ENCODE results near the gene TMA7B.

TMA7B gene

GRCh38 chr22:39959640-39960447 lies at the start of gene TMA7B:
TMA7B (plus strand) TSS chr22:39960397; CDS start chr22:39964375, 3,978 bp downstream.
- no peak for DNase-seq

DNA sequence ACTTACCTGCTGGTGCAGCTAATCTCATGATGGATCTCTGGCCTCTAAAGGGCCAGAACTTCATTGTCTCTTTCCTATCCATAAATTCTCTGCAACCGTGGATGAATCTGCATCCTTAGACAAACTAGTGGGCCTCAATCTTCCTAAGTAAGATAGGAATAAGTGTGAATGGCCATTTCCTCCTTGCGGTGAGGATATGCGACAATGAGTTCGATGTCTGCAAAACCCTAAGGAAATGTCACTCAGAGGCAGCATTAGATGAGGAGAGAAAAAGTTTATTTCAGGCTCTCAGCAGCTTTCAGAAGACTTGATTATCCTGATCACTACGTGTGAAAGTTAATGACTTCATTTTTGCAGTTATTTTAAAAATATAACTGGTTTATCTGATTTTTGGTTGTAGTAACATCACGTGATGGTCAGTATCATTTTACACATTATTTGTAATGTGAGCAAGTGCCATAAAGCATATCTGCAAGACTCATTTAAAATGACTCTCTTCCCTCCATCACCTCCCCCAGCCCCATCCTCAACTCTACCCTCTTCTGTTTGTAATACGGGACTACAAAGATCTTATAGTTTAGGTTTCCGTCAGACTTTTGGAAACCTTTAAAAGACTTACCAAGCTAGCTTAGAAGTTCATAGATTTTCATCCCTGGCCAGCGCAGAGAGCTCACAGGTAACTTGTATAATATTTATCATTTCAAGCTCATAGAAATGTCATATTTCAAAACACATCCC lies 49.2 kb upstream of the TMA7B start:
- DNase-seq, result no peak

DNA sequence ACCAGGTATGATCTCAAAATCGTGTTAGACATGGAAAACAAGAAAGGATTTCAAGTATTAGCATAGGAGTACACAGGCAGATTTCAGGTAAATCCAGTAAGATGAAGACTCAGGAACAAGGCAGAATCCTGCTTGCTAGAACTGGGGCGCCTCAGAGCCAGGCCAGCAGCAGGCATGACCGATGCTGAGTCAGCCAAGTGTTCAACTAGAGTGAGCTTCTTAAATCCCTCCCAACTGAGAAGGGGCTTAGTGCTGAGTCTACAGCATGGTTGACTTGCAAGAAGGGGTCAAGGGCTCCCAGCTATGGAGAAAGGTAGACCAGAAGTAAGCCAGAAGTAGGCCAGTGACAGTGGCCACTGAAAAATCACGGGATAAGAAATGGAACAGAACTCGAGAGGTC lies 46.9 kb upstream of the TMA7B start:
- no peak for DNase-seq

DNA sequence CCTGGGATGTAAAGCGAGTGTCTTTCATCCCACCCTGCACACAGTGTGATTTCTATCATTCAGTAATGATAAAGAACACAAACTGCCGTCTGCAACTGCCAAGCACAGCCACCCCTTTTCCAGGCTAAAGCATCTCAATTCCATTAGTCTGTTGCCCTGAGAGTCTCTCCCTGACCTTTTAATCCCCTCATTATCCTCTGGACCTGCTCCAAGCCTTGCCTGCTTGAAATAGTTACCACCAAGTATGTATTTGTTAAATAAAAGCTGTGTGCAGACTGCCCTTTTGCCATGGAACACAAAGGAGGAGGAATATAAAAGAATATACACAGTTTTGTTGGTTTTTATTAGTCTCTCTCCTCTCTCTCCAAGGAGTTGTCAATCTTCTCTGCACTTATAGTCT lies 46.3 kb upstream of the TMA7B start:
- no peak for DNase-seq

- DNase-seq, result no peak
Measured at GRCh38 chr22:39914584-39914983, 45.6 kb upstream of the TMA7B start.

DNA sequence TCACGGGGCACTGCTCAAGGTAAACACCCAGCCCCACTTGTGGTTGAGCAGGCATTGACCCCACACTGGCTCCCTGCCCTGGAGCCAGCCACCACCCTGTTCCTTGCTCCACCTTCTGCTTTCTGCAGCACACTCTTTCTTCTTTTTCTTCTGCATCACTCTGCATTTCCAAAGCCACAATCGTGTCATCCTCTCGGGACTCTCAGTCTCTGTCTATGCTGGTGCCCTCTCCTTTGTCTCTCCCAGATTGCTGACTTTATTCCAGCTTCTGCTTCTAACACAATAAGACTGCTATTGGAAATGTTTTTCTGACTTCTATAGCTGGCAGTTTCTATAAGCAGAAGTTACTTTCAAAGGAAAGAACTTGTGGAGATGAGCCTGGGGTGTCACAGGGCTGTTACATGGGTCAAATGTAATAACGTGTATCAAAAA lies 44.9 kb upstream of the TMA7B start:
- no peak for DNase-seq

- no peak for DNase-seq
Measured at GRCh38 chr22:39916496-39916895, 43.7 kb upstream of the TMA7B start.

DNA sequence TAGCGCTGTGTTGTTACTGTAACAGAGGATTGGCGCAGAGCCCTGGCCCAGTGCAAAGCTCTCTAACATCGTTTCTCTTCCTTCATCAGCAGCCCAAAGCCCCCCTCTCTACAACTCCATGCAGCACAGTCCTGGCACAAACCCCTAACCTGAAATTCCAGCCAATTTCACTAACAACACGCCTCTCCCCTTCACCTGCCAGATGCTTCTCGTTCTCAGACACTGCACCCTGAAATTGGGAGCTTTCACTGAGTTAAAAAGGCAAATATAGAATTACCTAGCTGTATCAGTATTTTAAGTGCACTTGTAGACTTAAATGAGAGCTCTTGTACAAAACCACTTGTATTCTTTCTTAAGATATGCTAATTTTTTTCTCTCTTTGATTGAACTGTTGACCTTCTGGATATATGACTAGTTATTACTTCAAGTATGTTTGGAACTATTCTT lies 43.0 kb upstream of the TMA7B start:
- no peak for DNase-seq

- no peak for DNase-seq
Measured at GRCh38 chr22:39917776-39918495, 42.3 kb upstream of the TMA7B start.

- no peak for DNase-seq
Measured at GRCh38 chr22:39920134-39920743, 40.0 kb upstream of the TMA7B start.

- no peak for DNase-seq
Measured at GRCh38 chr22:39923696-39924095, 36.5 kb upstream of the TMA7B start.

DNA sequence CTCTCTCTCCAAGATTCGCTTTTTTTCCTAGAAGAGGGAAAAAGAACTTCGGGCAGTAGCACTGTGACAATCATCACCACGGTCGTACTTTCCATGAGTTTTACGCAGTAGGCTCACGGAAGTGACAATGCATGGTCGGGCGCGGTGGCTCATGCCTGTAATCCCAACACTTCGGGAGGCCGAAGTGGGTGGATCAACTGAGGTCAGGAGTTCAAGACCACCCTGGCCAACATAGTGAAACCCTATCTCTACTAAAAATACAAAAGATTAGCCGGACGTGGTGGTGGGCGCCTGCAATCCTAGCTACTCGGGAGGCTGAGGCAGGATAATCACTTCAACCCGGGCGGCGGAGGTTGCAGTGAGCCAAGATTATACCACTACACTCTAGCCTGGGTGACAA lies 35.9 kb upstream of the TMA7B start:
- no peak for DNase-seq

GRCh38 chr22:39925273-39925672 lies 34.9 kb upstream of the TMA7B start:
- no peak for DNase-seq

- DNase-seq, result no peak
Measured at GRCh38 chr22:39925909-39926679, 34.1 kb upstream of the TMA7B start.

DNA sequence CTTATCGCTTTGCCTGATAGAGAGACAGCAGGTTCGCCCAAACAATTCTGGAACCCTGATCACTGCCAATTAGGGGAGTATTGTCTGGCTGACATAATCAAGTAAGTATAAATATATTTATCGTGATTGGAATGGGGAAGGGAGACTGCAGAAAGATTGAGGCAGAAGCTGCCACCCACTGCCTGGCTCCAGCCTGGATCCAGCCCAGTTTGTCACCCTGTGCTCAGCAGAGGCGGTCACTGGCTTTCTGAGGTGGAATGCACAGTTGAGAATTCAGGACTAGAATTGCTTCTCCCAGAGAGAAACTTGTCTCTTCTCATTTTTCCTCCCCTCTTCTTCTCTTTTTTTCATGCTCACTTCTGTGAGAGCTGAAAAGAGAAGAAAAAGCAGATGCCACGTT lies 33.4 kb upstream of the TMA7B start:
- DNase-seq, result no peak

- no peak for DNase-seq
Measured at GRCh38 chr22:39927544-39927943, 32.7 kb upstream of the TMA7B start.

DNA sequence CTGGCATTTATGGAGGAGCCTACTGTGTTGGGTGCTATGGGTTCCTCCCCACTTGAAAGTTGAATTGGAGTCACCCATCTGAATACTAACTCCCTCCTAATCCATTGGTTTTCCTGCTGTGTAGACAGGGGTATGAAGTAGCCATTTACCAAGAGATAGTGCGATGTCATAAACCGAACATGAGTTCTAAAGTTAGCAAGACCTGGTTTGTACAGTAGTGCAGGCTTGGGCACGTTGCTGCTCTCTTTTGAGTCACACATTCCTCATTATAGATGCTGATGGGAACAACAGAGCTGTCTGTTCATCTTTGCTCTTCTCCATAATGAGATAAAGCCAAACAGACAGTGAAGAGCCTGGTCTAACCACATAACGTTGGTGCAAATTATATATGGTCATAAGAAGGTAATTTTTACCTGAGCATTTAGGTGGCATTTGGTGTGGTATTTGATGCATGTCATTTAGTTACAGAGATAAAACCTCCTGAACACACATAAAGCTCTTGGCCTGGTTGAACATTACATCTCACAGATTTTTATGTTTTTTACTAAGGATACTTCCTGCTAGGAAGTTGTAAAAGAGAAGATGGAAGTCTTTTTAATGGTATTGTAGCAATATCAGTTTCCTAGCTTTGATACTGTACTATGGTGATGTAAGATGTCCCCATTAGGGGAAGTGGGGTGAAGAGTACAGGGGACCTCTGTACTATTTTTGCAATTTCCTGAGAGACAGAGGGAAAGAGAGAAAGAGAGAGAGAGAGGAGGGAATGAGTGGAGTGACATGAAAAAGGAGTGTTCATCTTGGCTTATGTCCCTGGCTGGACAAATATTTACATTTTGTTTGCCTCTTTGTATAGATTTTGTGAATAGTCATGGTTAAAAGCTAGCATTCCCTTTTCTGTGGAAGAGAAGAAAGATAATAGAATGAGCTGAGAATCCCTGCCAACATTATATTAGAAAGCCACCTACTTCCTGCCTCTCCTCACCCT lies 31.4 kb upstream of the TMA7B start:
- DNase-seq, result no peak

DNA sequence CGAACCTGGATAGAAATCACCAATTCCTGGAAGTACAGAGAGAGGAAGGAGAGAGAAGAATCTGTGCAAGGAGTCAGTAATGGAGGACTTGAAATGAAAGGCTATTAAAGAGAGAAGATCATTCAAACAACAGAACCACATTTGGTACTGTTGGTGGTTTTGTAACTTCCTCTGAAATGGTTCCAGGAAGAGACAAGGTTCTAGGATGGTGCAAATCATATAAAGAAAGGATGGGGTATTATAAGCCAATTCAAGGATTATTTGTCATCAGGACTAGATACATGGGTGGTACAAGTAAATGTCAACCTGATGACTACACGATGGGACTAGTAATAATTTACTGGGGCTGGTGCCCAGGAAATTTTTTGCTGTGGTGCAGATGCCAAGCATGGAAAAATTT lies 28.9 kb upstream of the TMA7B start:
- DNase-seq, result no peak

DNA sequence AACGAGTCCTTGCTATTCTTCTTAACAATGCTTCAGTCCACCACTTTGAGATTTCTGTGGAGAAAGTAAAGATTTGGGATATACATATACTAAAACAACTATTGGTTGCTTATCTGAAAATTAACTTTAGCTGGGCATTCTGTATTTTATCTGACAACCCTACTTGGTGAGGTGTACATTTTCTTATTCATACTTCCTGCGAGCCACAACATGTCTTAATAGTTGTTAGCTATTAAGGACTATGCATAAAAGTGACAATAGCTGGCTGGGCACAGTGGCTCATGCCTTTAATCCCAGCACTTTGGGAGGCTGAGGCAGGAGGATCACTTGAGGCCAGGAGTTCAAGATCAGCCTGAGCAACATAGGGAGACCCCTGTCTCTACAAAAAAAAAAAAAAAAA lies 28.0 kb upstream of the TMA7B start:
- DNase-seq, result no peak

DNA sequence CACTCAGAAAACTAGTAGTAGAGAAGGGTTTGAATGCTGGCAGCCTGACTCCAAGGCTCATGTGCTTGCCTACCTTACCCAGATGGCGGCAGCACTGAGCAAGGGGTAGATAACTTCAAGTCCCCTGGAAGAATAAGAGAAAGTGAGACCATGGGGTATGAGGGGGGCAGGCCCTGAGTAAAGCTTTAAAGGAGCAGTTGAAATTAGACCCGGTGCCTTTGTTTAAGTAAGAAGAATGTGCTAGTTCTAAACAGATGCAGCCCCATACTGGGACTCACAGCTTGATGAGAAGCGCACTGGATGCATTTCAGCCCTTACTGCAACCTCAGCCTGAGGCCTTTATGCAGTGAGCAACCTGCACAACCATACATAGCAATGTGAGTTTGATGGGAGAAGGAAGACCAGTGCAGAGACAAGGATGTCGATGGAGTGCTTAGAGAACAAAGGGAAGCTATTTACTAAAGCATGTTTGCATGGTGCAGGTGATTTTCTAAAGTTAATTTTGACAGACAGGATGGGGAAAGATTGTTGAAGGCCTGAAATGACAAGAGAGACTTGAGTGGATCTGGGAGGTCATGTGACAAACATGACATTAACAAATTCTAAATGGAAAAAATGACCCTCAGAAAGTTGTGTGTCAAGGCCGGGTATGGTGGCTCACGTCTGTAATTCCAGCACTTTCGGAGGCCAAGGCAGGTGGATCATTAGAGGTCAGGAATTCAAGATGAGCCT lies 27.1 kb upstream of the TMA7B start:
- DNase-seq, result no peak
